Hippocampal formation (tissue), 2 donors: ENCODE data around the gene DHRS2.
A peak's percentile ranks its signal among the peaks of the same experiment; 100 is the strongest.
"Not testable (repeated sequence)": the region's sequence is repeated elsewhere in the genome, so short reads cannot be mapped to it uniquely, and the experiment has no call there.

Experiments
- DNase-seq, 2 donors: peaks; one replicate each; lab custom pipeline; 2025; lab: John Stamatoyannopoulos, UW

DHRS2 gene

GRCh38 chr14:23648764-23649460 is 12.7 kb downstream of the DHRS2 start:
- DNase-seq = no peak

DNA sequence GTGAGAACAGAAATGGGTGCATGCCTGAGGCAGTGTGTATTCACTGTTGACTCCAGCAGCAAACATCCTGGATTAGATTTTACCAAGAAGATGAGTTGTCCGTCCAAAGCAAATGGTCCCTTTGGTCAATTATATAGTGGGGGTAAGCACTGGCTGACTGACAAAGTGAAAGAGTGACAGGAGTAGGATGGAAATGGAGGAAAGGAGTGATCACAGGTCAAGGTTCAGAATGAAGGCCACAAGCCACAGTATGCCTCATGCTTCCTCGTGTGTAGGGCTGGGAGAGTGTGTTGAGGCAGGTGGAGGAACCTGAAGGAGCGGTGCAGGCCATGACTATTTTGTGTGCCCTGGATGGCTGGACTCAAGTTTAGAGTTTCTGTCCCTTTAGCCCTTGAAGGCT is 14.3 kb downstream of the DHRS2 start:
- no peak for DNase-seq

- DNase-seq = no peak
These were observed 16.9 kb downstream of the DHRS2 start for GRCh38 chr14:23653051-23653450.

- no peak for DNase-seq
These were observed 18.1 kb downstream of the DHRS2 start for GRCh38 chr14:23654231-23654630.

GRCh38 chr14:23657959-23658470 is 21.9 kb downstream of the DHRS2 start:
- no peak for DNase-seq

DNA sequence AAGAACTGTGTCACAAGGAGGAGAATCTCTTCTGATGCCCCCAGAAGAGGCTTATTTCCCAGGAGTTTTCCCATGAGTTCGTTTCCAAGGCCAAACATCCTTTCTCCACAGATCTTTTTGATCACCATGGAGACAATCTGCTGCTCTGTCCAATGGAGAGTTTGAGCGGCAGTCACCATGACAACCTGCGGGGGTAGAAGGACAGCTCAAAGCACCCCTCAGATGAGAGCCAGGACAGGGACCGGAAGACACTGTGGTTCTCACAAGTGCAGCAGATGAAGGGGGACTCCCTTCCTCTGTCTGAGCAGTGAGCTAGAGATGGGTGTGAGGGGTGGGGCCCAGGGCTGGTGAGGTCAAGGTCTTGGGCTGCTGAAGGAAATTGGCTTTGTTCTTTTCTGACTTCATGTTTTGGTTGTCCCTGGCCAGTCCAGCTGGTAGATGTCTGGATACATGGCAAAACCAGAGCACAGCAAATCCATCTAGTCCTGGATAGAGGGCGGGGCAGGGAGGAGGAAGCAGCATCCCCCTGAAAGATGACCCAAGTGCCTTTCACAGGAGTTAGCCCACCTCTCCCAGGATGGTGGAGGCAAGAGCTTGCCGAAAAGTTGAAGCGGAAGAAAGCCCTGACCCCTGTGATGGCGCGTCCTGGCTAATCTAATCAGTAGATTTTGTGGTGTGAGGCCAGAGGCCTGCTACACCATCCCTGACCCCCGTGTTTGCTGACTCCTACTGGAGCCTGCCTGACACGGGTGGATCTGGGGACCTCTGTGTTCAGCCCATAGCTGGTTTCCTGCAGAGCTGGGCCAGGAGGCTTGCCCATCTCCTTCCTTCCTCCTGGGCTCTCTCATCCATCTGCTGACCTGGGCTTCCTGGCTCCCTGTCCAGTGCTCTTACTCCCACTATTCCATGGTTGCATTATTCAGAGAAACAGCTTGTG is 24.4 kb downstream of the DHRS2 start:
- peak in 1 of 2 donors; percentile 20 for DNase-seq

DNA sequence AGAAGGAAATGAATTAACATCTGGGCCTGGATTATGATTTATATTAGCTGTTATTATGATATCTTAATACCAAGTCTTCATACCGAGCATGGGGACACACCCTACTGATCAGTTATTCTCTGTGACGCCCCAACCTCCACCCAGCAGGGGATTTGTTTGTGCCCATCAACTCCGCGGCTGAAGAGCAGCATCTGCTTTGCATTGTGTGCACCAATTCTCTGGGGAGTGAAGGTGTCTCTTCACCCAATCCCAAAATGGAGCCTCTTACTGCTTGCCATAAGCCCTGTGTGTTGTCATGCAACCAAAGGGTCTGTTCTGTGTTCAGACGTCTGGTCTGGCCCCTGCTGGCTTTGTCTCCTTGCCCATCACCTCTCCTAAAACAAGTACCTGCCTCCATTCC is 25.4 kb downstream of the DHRS2 start:
- no peak for DNase-seq

- DNase-seq = no peak
These were observed 27.0 kb downstream of the DHRS2 start for GRCh38 chr14:23663127-23663526.

- no peak for DNase-seq
These were observed 27.5 kb downstream of the DHRS2 start for GRCh38 chr14:23663711-23664110.

DNA sequence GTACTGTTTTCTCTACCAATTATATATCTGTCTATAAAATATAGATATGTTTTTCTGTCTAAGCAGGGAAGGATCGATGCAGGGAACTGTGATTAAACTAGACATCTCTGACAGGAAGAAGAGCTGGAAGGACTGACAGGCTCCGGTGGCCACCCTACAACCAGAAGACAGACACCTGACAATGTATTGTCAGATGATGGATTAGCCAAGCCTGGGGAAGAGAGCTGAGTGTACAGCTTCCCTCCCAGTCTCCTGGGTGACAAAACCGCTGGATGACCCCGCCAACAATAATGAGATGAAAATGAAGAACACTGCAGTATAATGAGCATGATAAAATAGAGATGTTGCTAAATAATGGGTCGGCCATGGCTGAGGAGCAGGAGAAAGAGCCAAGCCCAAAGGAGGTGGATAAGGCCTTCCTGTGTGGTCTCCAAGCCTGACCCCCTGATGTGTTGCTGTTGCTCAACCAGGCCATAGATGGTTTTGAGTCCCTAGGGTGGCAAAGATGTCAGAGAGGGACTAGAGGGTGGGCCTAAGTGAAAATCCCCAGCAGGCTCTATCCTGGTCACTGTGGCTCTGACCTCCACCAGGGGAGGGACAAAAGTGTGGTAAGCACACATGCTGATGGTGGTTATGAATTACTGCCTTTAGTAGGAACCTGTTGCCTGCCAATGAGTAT is 28.2 kb downstream of the DHRS2 start:
- DNase-seq = no peak

GRCh38 chr14:23665302-23666016 is 29.3 kb downstream of the DHRS2 start:
- no peak for DNase-seq

DNA sequence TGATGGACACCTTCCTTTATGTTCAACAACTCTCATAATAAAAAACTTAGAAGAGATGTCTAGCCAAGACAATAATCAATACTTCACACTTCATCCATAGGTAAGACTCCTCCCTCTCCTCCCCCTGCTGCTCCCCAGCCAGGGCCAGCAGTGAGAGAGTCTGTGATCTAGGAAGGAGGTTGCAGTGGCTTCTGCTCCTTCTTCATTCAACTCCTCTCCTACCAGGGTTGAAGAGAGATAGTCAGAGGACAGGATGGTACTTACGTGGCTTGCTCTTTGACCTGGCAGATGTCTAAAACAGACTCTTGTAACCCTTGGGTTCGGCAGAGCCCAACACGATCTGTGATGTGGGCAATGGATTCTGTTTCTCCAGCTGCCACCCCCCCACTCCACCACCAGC is 31.0 kb downstream of the DHRS2 start:
- DNase-seq = no peak

- no peak for DNase-seq
These were observed 33.3 kb downstream of the DHRS2 start for GRCh38 chr14:23669441-23669840.

DNA sequence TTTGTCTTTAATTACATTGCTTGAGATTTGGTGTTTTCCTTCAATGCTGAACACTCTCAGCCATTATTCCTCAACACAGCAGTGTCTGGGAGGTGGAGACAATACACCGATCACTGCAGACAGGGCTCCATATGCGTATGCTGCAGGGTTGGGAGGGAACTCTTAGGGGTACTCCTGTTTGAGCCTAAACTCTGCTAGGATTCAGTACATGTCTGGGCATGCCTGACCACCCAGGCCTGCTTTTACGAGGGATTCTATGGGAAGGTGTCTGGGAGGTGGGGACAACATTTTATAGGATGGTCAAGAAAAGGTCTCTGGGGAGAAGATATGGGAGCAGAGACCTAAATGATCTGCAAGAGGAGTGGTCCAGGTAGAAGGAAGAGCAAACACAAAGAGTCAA is 34.3 kb downstream of the DHRS2 start:
- DNase-seq = no peak

DNA sequence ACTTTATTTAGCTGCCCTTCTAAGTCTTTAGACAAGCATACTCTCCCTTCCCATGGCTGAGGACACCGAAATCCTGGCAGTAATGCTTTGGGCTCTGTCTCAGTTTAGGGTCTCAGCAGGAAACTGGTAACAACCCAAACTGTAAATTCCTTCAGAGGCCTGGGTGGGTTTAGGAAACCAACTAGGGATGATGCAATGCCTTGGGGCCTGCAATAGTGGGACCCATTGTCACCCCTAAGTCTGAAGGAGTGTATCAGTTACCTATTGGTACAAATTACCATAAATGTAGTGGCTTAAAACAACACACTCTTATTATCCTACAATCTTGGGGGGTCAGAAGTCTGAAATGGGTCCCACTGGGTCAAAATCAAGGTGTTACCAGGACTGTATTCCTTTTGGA is 36.0 kb downstream of the DHRS2 start:
- no peak for DNase-seq

DNA sequence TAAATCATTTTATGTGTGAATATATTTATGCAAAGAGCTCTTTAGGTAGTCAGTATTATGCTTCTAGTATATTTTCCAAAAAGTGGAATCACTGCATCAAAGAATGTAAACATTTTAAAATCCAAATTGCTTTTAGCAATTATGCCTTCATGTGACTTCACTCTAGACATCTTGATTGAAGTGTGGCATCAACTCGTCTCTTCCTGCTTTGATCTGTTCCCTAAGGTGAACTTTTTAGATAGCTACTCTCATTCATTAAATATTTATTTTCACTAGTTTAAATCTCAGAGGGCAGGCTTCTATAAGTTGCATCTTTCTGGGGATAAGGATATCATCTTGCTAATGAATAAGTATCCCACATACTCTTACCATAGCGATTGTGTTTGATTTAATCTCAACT is 39.2 kb downstream of the DHRS2 start:
- no peak for DNase-seq

DNA sequence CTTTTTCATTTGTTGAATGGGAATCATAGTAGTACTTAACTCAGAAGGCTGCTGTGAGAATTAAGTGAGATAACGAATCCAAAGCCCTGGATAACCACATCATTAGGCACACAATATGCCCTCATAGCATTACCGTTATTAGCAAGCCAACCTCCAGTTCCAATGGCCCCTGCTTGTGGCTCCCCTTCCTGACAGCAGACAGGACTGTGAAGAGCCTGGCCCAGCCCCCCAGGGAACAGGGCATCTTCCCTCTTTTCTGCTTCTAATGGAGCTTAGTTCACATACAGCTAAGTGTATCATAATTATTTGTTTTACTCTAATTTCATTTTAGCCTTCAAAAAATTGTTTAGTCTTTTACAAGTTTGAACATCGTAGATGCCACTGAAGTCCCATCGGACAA is 39.7 kb downstream of the DHRS2 start:
- DNase-seq = no peak

DNA sequence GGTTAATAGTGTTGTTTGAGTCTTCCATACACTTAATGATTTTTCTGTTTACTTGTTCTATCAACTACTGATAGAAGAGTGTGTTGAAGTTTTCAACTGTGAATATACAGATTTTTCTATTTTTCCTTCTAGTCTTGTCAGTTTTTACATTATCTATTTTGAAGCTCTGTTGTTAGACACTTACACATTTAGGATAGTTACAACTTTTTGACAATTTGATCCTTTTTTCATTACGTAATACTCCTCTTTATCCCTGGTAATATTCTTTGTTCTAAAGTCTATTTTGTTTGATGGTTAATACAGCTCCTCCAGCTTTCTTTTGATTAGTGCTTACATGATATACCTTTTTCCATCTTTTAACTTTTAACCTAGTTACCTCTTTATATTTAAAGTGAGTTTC is 45.2 kb downstream of the DHRS2 start:
- DNase-seq = no peak

DNA sequence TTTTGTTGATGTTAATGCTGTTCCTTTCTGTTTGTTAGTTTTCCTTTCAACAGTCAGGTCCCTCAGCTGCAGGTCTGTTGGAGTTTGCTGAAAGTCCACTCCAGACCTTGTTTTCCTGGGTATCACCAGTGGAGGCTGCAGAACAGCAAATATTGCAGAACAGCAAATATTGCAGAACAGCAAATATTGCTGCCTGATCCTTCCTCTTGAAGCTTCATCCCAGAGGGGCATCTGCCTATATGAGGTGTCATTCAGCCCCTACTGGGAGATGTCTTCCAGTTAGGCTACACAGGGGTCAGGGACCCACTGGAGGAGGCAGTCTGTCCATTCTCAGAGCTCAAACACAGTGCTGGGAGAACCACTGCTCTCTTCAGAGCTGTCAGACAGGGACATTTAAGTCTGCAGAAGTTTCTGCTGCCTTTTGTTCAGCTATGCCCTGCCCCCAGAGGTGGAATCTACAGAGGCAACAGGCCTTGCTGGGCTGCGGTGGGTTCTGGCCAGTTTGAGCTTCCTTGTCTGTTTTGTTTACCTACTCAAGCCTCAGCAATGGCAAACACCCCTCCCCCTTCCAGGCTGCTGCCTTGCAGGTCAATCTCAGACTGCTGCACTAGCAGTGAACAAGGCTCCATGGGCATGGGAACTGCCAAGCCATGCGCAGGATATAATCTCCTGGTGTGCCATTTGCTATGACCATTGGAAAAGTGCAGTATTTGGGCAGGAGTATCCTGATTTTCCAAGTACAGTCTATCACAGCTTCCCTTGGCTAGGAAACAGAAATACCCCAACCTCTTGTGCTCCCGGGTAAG is 53.7 kb downstream of the DHRS2 start:
- not testable (repeated sequence) for DNase-seq

DNA sequence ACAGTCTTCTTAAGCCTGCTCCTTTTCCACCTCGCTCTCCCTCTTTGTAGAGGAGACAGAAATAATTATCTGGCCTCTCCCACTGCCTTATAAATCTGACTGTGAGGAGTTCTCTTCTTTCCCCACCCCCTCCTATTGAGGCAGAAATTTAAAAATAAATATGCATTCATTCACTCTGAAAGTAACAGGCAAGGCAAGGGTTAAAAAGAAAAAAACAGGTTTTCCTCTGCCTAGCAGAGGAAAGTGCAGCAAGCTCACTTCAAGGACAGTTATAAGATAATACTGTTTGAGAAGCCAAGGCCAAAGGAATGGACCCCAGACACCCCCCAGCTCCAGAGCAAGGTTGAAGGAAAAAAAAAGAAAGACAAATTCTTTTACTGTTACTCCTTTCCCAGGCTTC is 56.3 kb downstream of the DHRS2 start:
- no peak for DNase-seq

GRCh38 chr14:23693252-23693775 is 57.1 kb downstream of the DHRS2 start:
- no peak for DNase-seq
